IPS-18c (cell line): ENCODE measurements around the gene SLC19A1.

Experiments used
- H3K4me3 ChIP-seq: 2 replicates; pipeline ENCODE4 v1.7.0; 2013; ENCODE audit warnings: low read depth, mild to moderate bottlenecking, low read length, moderate library complexity; ENCODE audit not compliant: insufficient read depth
- H3K9me3 ChIP-seq: one replicate; pipeline ENCODE4 v1.6.1; 2013; ENCODE audit warnings: mild to moderate bottlenecking, low read length, moderate library complexity; ENCODE audit not compliant: control insufficient read depth, insufficient read depth

The SLC19A1 gene

DNA sequence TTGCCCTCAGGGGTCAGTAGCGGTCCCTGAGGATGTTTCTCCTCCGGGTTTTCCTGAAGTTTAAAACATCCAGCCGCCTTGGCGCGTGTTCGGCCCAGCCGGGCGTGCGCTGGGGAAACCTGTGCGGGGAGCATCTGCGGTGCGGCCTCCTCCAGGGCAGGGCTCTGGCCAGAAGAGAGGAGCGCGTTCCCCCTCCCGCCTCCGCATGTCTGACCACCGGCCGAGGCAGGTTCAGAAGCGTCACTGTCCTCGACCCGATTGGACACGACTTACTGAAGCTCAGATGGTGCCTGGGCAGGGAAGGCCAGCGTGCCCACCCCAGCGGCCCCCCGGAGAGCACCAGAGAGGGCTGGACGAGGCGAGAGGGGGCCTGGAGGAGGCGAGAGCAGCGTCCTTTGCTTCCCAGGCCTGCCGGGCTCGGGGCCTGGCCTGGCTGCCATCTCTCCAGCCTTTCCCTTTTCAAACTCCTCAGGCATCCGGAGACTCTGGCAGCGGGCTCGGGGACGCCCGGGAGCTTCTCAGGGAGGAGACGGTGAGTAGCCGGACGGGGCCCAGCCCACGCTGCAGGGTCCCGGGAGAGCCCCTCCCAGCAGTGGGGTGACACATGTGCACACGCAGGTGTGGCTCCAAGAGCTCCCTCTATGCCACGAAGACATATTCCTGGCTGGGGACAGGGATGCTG is 67.1 kb downstream of the SLC19A1 start:
- no peak overlapping the region for H3K4me3 ChIP-seq

DNA sequence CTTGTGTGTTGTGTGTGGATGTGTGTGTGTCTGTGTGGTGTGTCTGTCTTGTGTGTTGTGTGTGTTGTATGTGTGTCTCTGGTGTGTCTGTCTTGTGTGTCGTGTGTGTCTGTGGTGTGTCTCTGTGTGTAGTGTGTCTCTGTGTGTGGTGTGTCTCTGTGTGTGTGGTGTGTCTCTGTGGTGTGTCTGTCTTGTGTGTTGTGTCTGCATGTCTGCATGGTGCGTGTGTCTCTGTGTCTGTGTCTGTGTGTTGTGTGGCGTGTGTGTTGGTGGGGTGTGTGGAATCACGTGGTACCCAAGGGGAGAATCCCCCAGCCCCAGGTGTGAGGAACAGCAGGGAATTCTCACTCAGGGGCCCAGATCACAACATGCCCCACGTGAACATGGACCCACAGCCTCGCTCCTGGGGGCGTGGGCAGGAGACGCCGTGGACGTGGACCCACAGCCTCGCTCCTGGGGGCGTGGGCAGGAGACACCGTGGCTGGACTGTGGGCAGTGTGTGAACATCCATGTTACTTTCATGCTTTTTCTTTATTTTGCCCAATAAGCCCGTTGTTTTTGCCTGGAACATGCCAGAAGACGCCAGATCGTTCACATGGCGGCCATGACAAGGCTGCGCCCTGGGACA is 67.8 kb downstream of the SLC19A1 start:
- no peaks in the 10 kb centered on the region for H3K9me3 ChIP-seq
- H3K4me3 ChIP-seq = no peak overlapping the region

More for the DNA sequence above, 67.1 kb downstream of the SLC19A1 start:
- no peaks in the 10 kb centered on the region for H3K9me3 ChIP-seq

DNA sequence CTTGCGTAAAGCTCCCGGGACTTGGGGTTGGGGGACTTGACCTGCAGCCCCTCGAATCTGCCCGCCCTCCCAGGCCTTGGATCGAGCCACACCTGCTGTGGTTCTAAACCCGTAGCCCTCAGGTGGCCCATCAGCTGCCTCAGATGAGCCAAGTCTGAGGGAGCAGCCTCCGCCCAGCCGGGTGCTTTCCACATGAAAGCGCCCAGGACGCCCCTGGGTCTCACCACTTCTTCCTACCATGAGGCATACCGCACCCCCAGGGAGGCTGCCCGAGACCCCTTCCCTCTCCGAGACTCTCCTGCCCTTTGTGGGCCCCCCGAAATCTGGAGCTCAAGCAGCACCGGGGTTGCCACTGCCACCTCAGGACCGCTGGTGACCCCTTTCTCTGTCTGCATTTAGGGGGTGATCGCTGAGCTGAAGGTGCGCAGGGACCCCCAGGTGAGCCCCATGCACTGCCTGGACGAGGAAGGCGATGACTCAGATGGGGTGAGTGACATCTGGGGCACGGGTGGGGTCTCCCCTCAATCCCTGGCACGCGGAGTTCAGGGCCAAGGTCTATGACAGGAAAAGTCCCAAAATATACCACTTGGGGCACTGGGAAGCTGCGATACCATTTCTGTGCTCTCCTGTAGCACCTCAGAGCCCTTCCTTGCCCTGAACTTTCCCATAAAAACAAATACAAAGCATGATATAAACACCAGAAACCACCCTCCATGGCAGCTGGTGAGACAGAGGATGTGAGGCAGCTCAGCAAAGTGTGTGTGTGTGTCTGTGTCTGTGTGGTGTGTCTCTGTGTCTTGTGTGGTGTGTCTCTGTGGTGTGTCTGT is 68.5 kb downstream of the SLC19A1 start:
- no peaks in the 10 kb centered on the region for H3K9me3 ChIP-seq
- no peak overlapping the region for H3K4me3 ChIP-seq

DNA sequence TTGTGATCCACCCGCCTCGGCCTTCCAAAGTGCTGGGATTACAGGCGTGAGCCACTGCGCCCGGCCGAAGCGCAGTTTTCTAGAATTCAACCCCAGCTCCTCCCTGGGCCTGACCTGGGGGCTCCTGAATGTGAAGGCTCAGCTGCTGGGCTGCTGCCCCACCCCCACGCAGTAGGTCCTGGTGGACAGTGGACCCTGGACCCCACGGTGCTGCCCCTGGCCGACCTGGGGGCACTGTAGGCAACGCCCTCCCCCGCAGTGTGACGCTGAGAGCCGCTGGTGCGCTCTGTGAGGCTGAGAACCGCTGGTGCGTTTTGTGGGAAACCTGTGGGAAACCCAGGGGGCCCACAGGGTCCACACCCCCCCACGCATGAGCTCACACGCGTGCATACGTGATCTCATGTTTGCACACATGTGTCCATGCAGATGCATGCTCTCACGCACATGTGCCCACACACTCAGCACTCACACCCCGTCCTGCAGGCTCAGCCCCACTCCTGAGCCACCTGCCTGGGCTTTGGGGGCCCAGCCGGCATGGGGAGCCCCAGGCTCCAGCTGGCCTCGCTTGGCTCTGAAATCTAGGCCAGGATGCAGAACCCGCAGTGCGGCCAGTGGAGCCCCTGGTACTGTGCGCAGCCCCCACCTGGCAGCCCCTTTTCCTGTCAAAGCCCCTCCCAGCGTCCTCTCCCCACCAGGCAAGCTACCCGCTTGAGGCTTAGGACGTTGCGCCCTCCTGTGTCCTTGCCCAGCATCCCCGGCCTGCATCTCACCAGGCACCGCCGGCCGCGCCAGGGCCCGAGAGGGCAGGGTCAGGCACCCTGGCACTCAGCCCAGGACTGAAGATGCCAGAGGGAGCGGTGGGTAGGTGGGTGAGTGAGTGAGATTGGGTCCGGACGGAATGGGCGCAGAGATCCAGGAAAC is 69.5 kb downstream of the SLC19A1 start:
- H3K9me3 ChIP-seq = no peaks in the 10 kb centered on the region
- H3K4me3 ChIP-seq = no peak overlapping the region

DNA sequence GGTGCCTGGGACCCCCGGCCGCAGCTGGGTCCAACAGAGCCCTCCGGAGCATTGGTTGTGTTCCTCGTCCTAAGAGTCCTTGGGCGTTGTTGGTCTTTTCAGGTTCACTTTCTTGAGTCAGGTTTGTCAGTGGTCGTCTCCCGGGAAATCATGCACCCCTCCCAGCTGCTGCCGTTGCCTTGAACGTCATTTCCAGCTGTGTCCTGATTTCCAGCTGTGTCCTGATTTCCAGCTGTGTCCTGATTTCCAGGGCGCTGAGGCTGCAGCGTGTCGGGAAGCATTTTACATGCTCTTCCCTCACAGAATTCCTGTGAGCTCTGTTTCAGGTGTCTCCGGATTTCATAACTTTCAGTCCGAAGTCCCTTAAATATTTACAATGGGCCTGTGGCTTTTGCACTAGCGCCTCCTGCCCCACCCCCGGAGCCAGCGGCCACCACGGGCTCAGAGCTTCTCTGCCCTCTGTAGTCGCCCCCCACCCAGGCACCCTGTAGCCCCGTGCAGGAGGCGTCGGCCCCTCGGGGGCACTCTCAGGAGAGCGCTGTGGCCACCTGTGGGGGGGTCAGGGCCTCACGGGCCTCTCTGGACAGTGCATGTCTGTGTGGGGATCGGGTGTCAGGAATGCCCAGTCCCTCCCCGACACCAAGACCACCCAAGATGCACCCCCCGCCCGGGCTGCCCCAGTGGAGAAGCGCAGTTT is 70.6 kb downstream of the SLC19A1 start:
- H3K4me3 ChIP-seq = no peak overlapping the region
- H3K9me3 ChIP-seq = no peaks in the 10 kb centered on the region

DNA sequence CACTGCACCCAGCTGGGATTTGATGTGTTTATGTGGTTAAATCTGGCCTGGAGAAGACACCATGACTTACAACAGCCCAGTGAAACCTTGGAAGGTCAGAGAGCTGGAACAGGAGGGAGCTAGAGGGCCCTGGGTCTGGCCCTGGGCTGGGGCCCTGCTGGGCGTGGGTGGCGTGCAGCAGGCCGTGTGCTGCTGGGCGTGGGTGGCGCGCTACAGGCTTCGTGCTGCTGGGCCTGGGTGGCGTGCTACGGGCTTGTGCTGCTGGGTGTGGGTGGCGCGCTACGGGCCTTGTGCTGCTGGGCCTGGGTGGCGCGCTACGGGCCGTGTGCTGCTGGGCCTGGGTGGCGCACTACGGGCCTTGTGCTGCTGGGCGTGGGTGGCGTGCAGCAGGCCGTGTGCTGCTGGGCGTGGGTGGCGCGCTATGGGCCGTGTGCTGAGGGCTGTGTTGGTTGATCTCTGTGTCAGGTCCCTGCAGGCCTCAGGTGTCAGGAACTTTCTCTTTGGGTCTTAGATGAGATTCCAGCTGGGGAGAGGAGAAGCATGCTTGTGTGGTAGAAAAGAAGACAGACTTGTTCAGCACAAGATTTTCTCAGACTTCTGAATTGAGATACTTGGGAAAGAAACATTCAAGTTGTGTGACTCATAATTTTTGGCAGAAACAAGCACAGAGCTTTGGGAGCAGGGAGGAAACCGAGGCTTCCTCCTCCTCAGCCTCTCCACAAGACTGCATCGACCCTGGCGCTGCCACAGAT is 71.3 kb downstream of the SLC19A1 start:
- Histone ChIP-seq H3K9me3 (no peaks in the 10 kb centered on the region), H3K4me3 (no peak overlapping the region)

DNA sequence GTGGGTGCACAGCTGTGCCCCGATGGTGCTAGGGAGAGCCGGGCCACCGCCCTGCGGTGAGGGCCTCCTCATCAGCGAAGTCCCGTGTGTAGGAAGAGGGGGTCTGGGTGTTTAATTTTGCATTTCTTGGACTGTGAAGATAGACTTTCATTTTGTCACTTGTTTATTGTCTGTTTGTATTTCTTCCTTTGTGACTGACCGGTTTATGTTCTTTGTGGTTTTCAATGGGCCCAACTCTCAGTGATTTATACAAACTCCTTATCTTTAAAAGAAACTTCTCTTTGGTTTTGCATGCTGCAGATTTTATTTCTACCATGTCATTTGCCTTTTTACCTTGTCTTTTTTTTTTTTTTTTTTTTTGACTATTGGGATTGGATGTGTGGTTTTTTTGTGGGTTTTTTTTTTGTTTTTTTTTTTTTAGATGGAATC is 72.1 kb downstream of the SLC19A1 start:
- no peak overlapping the region for H3K4me3 ChIP-seq

DNA sequence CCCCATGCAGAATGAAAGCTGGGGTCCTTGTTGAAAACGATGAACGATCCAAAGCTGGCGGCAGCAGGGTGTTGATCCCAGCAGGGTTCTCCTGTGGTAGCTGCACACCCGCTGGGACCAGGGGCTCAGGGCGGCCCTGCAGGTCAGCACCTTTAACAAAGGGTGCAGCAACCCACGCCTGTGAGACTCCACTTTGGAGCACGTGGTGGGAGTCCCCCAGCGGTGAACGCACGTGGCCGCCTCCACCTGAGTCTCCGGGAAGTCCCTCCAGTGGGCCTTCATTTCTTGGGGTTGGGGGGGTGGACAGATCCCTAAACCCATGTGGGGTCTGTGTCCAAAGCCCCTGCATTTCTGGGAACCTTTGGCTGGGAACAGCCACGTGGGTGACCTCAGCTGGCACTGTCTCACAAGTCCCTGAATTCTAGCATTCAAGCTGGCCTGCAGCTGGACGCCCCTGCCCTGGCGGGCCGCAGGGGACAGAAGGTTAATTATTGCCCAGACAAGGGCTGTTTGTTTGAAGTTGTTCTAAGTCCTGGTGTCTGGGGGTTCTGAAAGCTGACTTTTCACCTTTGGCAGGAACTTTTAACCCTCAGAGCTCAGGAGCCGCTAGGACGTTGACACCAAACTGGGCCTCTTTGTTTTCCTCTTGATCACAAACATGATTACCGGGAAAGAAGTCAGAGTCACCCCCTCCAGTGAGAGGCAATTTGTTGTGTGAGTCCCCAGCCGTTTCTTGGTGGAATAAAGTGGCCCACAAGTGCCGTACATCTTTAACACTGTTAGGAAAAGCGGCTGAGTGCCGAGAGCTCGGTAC is 72.8 kb downstream of the SLC19A1 start:
- Histone ChIP-seq H3K4me3 (no peak overlapping the region), H3K9me3 (no peaks in the 10 kb centered on the region)

More for the DNA sequence above, 72.1 kb downstream of the SLC19A1 start:
- H3K9me3 ChIP-seq = no peaks in the 10 kb centered on the region

DNA sequence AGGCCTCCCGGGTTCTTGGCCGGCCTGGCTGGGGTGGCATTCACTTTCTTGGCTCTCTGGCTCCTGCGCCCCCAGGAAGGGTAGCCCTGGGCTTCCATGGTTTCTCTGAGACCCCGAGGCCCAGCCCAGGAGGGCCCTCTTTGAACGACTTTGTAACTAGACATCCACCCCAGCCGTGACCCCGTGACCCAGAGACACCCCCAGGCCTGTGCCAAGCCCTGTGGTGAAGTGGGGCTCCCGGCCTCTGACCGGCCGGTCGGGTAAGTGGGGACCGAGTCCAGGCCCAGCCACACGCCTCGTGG is 73.3 kb downstream of the SLC19A1 start:
- Histone ChIP-seq H3K9me3 (no peaks in the 10 kb centered on the region), H3K4me3 (no peak overlapping the region)

DNA sequence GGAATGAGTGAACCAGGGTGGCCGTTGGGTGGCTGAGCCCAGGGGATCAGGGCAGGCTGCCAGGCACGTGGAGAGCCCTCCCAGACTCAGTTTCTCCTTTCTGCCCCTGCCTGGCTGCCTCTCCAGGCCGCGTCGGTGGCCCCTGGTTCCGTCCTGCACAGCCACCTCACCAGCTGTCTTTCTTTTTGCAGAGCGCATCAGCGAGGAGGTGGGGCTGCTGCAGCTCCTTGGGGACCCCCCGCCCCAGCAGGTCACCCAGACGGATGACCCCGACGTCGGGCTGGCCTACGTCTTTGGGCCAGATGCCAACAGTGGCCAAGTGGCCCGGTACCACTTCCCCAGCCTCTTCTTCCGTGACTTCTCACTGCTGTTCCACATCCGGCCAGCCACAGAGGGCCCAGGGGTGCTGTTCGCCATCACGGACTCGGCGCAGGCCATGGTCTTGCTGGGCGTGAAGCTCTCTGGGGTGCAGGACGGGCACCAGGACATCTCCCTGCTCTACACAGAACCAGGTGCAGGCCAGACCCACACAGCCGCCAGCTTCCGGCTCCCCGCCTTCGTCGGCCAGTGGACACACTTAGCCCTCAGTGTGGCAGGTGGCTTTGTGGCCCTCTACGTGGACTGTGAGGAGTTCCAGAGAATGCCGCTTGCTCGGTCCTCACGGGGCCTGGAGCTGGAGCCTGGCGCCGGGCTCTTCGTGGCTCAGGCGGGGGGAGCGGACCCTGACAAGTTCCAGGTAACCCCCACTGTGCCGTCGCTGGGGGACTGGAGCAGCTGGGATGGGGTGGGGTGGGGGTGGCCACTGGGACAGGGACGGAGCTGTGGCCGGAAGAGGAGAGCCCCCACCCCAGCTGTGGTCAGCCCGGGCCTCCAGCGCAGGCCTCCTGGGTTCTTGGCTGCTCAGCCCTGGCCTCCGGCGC is 73.9 kb downstream of the SLC19A1 start:
- Histone ChIP-seq H3K9me3 (no peaks in the 10 kb centered on the region), H3K4me3 (no peak overlapping the region)

DNA sequence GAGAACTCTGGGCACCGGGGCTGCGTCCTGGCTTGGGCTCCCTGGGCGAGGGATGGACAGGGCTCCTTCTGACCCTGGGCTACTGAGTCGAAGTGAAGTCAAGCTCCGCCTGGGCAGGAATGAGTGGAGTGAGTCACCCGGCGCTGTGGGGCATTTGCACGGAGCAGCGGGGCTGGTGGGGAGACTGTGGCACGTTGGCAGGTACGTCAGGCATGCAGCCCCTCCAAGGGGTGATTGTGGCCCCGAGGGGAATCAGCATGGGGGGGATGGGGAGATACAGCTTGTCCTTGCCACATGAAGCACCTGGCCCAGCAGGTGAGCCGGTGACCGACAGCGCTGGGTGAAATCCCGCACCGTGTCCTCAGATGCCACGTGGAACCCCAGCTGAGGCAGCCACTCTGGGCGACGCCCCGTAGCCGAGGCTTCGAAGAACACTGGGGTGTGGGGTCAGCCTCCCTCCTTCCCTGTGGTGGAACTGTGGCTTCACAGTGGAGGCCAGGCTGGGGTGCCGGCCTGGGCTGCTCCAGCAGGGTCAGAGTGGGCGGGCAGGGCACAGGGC is 74.9 kb downstream of the SLC19A1 start:
- Histone ChIP-seq H3K4me3 (no peak overlapping the region), H3K9me3 (no peaks in the 10 kb centered on the region)

DNA sequence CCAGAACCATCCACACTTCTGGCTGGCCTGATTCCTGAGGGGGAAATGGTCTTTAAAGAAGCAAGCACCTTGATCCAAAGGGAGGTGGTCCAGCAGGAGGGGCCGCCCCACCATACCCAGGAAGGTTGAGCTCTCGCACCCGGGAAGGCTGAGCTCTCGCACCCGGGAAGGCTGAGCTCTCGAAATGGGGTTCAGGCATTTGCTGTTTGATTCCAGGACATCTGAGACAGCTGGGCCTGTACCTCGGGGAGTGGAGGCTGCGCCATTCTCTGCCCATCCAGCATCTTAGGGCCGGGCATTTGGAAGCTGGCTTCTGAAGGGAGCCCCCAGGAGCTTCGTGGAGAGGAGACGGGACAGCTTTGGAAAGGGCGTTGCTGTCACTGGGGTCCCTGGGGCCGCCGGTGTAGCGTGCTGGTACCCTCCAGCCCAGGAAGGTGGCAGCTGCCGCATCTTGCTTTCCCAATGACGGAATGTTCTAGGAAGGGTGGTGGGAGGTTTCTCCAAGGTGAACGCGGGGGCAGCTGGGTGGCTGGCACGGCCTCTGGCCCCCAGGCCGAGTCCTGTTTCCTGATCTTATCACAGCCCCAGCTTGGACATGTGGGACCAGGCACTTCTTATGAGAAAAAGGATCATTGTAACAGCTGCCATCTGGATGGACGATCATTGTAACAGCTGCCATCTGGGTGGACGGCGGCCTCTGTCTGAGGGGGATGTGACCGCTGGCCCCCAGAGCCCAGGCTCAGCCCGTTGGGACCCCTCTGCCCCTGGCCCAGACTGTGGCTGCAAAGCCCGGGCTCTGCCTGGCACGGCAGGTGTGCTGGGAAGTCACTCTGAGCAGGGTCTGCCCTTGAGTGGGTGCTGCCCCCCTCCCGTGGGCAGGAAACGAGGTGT is 75.7 kb downstream of the SLC19A1 start:
- Histone ChIP-seq H3K9me3 (no peaks in the 10 kb centered on the region), H3K4me3 (no peak overlapping the region)

DNA sequence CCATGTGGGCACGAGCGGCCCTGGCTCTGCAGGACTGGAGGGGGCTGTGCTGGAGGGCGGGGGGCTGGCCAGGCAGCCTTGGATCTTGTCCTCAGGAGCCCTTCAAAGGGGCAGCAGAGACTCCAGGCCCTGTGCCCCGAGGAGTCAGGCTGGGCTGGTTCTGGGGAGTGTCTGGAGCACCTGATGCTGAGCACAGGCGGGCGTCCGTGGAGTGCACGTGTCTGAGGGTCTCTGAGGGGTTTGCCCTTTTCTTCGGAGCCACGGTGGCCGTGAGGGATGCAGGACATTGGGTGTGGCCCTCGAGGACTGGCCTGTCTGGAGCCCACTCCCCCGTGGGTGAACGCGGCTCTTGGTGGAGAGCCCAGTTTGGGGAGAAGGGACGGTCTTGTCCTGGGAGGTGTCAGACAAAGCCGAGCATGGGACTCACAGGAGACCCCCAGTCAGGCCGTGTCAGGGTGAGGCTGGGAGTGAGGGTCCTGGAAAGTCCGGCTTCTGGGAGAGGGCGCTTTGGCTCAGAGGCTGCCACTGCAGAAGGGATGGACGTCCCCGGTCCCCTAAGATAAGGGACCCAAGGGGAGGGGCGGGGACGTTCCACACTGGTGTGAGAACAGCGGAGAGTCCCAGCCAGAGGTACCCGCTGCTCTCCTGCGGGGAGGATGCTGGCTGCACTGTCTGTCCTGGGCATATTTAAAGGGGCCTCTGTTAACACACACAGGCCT is 76.5 kb downstream of the SLC19A1 start:
- H3K4me3 ChIP-seq = no peak overlapping the region

More for the DNA sequence above, 76.5 kb downstream of the SLC19A1 start:
- H3K9me3 ChIP-seq = no peaks in the 10 kb centered on the region
